Measurements from ENCODE around the gene IGSF9. TPM values are rescaled to one million over a fixed set of nuclear protein-coding genes. Genes with fewer than 3 reads are reported as not detected.

IGSF9 gene
- total RNA-seq, 1 donor from 2014 or later: 8.7 TPM

Small RNA genes lying within 50 kb of the gene (small RNA-seq; reads per million reads assigned to genes)
- gene MIR4259 (ENCODE audit: low replicate concordance): not detected

Other genes starting within 250 kb of the IGSF9 start
- gene CRP, start 231.0 kb downstream of the IGSF9 start, total RNA-seq: not detected
- gene DUSP23, start 164.7 kb downstream of the IGSF9 start, total RNA-seq: 24.3 TPM
- gene FCRL6, start 143.3 kb downstream of the IGSF9 start, total RNA-seq: not detected
- 0.92 TPM for gene SLAMF8, start 118.7 kb downstream of the IGSF9 start, total RNA-seq
- gene VSIG8, start 83.0 kb downstream of the IGSF9 start, total RNA-seq: not detected
- gene CFAP45, start 45.4 kb downstream of the IGSF9 start, total RNA-seq: 0.10 TPM
- gene TAGLN2, start 20.1 kb downstream of the IGSF9 start, total RNA-seq: 238 TPM
- not detected for gene SLAMF9, start 8.6 kb upstream of the IGSF9 start, total RNA-seq
- gene PIGM, start 86.4 kb upstream of the IGSF9 start, total RNA-seq: 4.5 TPM
- 0.41 TPM for gene KCNJ10, start 124.5 kb upstream of the IGSF9 start, total RNA-seq
- not detected for gene KCNJ9, start 135.9 kb upstream of the IGSF9 start, total RNA-seq
- gene IGSF8, start 153.0 kb upstream of the IGSF9 start, total RNA-seq: 21.8 TPM
- gene ATP1A2, start 170.1 kb upstream of the IGSF9 start, total RNA-seq: 144 TPM
- 0.62 TPM for gene ATP1A4, start 206.0 kb upstream of the IGSF9 start, total RNA-seq
- 831 TPM for gene CASQ1, start 245.0 kb upstream of the IGSF9 start, total RNA-seq